Measurements from ENCODE around the gene BCKDHA. TPM values are rescaled to one million over a fixed set of nuclear protein-coding genes. Genes with fewer than 3 reads are reported as not detected.

BCKDHA gene
- total RNA-seq, 1 donor from 2014 or later, result 9.2 TPM

- peaks cover 12% of the 10 kb centered on the region for H3K4me1 Mint-ChIP-seq (ENCODE audit: low read depth, unreplicated experiment)
- no peak for FAIRE-seq
Observed at GRCh38 chr19:41426116-41426841, 28.7 kb downstream of the BCKDHA start.

GRCh38 chr19:41426952-41427646 is 29.5 kb downstream of the BCKDHA start, which contains the start of gene B3GNT8:
B3GNT8 (minus strand) TSS chr19:41427374; CDS start chr19:41426778, 596 bp downstream.
- DNase-seq (ENCODE audit: low read depth) (peak; percentile 22), FAIRE-seq (no peak)
- Histone ChIP-seq H3K79me2 (ENCODE audit: insufficient read depth, low read length) (no peaks in the 10 kb centered on the region), H2AFZ (ENCODE audit: low read depth, low read length) (peak within 1 kb of the TSS; percentile 52), H3K27ac (ENCODE audit: low read depth, low read length) (no peak within 1 kb of the TSS), H3K4me3 (ENCODE audit: insufficient read depth, low read depth, low read length) (no peak within 1 kb of the TSS), H3K4me1 (ENCODE audit: insufficient read depth, low read length) (peaks cover 9% of the 10 kb centered on the region), H4K20me1 (ENCODE audit: insufficient read depth, low read length) (no peaks in the 10 kb centered on the region), H3K9me3 (ENCODE audit: insufficient read depth, low read depth, low read length) (no peaks in the 10 kb centered on the region), H3K9ac (ENCODE audit: low read length) (peak within 1 kb of the TSS; percentile 64), H3K27me3 (ENCODE audit: insufficient read depth, low read length) (no peaks in the 10 kb centered on the region), H3K36me3 (ENCODE audit: insufficient read depth, low read length) (peaks cover 2% of the 10 kb centered on the region), H3K4me2 (ENCODE audit: low read length) (peak within 1 kb of the TSS; percentile 80)
- H3K27me3 Mint-ChIP-seq (ENCODE audit: low read depth, unreplicated experiment), result no peaks in the 10 kb centered on the region
- peak within 1 kb of the TSS; percentile 75 for H3K27ac Mint-ChIP-seq (ENCODE audit: unreplicated experiment)
- H3K36me3 Mint-ChIP-seq (ENCODE audit: low read depth, unreplicated experiment), result peaks cover 16% of the 10 kb centered on the region
- TF ChIP-seq CTCF (IDR thresholded peaks at IDR 0.05; ENCODE audit: insufficient read depth, low read depth, low read length), result no peak
- no peak for TF ChIP-seq EZH2 (IDR thresholded peaks at IDR 0.05; ENCODE audit: insufficient read depth, low read length)
- peak within 1 kb of the TSS; percentile 82 for H3K4me3 Mint-ChIP-seq (ENCODE audit: unreplicated experiment)
- H3K9me3 Mint-ChIP-seq (ENCODE audit: unreplicated experiment), result no peaks in the 10 kb centered on the region
- peaks cover 12% of the 10 kb centered on the region for H3K4me1 Mint-ChIP-seq (ENCODE audit: low read depth, unreplicated experiment)

More at GRCh38 chr19:41426116-41426841, 28.7 kb downstream of the BCKDHA start:
- no peak for DNase-seq (ENCODE audit: low read depth)
- Histone ChIP-seq H3K36me3 (ENCODE audit: insufficient read depth, low read length) (peaks cover 2% of the 10 kb centered on the region), H3K9ac (ENCODE audit: low read length) (no peak overlapping the region), H2AFZ (ENCODE audit: low read depth, low read length) (no peak overlapping the region), H3K4me1 (ENCODE audit: insufficient read depth, low read length) (peaks cover 9% of the 10 kb centered on the region), H3K4me2 (ENCODE audit: low read length) (peak overlapping the region; percentile 80), H3K9me3 (ENCODE audit: insufficient read depth, low read depth, low read length) (no peaks in the 10 kb centered on the region), H3K79me2 (ENCODE audit: insufficient read depth, low read length) (no peaks in the 10 kb centered on the region), H3K27ac (ENCODE audit: low read depth, low read length) (no peak overlapping the region), H4K20me1 (ENCODE audit: insufficient read depth, low read length) (no peaks in the 10 kb centered on the region), H3K27me3 (ENCODE audit: insufficient read depth, low read length) (no peaks in the 10 kb centered on the region), H3K4me3 (ENCODE audit: insufficient read depth, low read depth, low read length) (no peak overlapping the region)
- Mint-ChIP-seq H3K27me3 (ENCODE audit: low read depth, unreplicated experiment) (no peaks in the 10 kb centered on the region), H3K4me3 (ENCODE audit: unreplicated experiment) (no peak overlapping the region), H3K27ac (ENCODE audit: unreplicated experiment) (no peak overlapping the region), H3K36me3 (ENCODE audit: low read depth, unreplicated experiment) (peaks cover 15% of the 10 kb centered on the region), H3K9me3 (ENCODE audit: unreplicated experiment) (no peaks in the 10 kb centered on the region)
- no peak for TF ChIP-seq CTCF (IDR thresholded peaks at IDR 0.05; ENCODE audit: insufficient read depth, low read depth, low read length)
- no peak for TF ChIP-seq EZH2 (IDR thresholded peaks at IDR 0.05; ENCODE audit: insufficient read depth, low read length)

Data from astrocyte (in vitro differentiated cells and primary cell).